Measurements from ENCODE around the gene NAPEPLD. TPM values are rescaled to one million over a fixed set of nuclear protein-coding genes. Genes with fewer than 3 reads are reported as not detected.
"Not testable (repeated sequence)": the region's sequence is repeated elsewhere in the genome, so short reads cannot be mapped to it uniquely, and the experiment has no call there.

Gene NAPEPLD
- total and polyA plus RNA-seq, 12 donors, result 2.5 to 24.4 (median 16.2) TPM

GRCh38 chr7:103150192-103150591 lies 1.3 kb upstream of the NAPEPLD start:
- Histone ChIP-seq H3K36me3 (replicated peaks in 1 of 2) (no peaks in the 10 kb centered on the region), H3K27ac (no peak overlapping the region), H3K9me3 (replicated peaks in 1 of 3) (no peaks in the 10 kb centered on the region), H3K4me3 (no peak overlapping the region), H3K27me3 (no peaks in the 10 kb centered on the region), H3K4me1 (replicated peaks in 1 of 2) (peaks cover 0 to 24% of the 10 kb centered on the region in 2 donors)
- DNase-seq, result no peak
- no peak for TF ChIP-seq POLR2A (IDR thresholded peaks at IDR 0.05)
- no peak for TF ChIP-seq CTCF (IDR thresholded peaks at IDR 0.05)
- intact Hi-C loops (cut with DNase I), result no loop called here

GRCh38 chr7:103149808-103150180 lies 895 bp upstream of the NAPEPLD start:
- TF ChIP-seq CTCF (IDR thresholded peaks at IDR 0.05) (no peak), POLR2A (IDR thresholded peaks at IDR 0.05) (no peak)
- peak overlapping the region in 4 of 5 donors; percentile 91 to 98 (median 94) for H3K27ac ChIP-seq
- no peaks in the 10 kb centered on the region for H3K9me3 ChIP-seq (replicated peaks in 1 of 3)
- no peaks in the 10 kb centered on the region for H3K36me3 ChIP-seq (replicated peaks in 1 of 2)
- 90 to 93% (median 92%) methylated on average over 11 of the region's 11 CpGs for WGBS, 4 donors
- peaks cover 0 to 24% of the 10 kb centered on the region in 2 donors for H3K4me1 ChIP-seq (replicated peaks in 1 of 2)
- peak overlapping the region in 2 of 4 donors; percentile 60 to 73 for H3K4me3 ChIP-seq
- intact Hi-C loops (cut with DNase I), result no loop called here
- DNase-seq, result no peak
- H3K27me3 ChIP-seq, result no peaks in the 10 kb centered on the region

- H3K4me1 ChIP-seq (replicated peaks in 1 of 2), result peaks cover 0 to 24% of the 10 kb centered on the region in 2 donors
- H3K27ac ChIP-seq, result peak overlapping the region; percentile 78 to 98 (median 91)
- no peaks in the 10 kb centered on the region for H3K36me3 ChIP-seq (replicated peaks in 1 of 2)
- intact Hi-C loops (cut with DNase I), result no loop called here
- H3K4me3 ChIP-seq, result peak overlapping the region; percentile 60 to 93 (median 66)
- TF ChIP-seq POLR2A (IDR thresholded peaks at IDR 0.05) (no peak), CTCF (IDR thresholded peaks at IDR 0.05) (no peak)
- H3K9me3 ChIP-seq (replicated peaks in 1 of 3), result no peaks in the 10 kb centered on the region
- 0 to 2% (median 1%) methylated on average over 13 of the region's 13 CpGs for WGBS, 4 donors
- H3K27me3 ChIP-seq, result no peaks in the 10 kb centered on the region
- DNase-seq, result no peak
Observed at GRCh38 chr7:103148131-103148993, 537 bp downstream of the NAPEPLD start.

GRCh38 chr7:103144754-103145153 lies 4.1 kb downstream of the NAPEPLD start:
- H3K4me3 ChIP-seq; DNase-seq; H3K36me3 ChIP-seq (replicated peaks in 1 of 2); H3K27ac ChIP-seq; intact Hi-C loops (cut with DNase I); H3K9me3 ChIP-seq (replicated peaks in 1 of 3); H3K27me3 ChIP-seq: not testable (repeated sequence)
- 97 to 100% (median 99%) methylated on average over 2 of the region's 2 CpGs for WGBS, 4 donors
- H3K4me1 ChIP-seq (replicated peaks in 1 of 2), result peaks cover 0 to 32% of the 10 kb centered on the region in 2 donors

GRCh38 chr7:103143868-103144267 lies 5.0 kb downstream of the NAPEPLD start:
- 38 to 82% (median 66%) methylated on average over 1 of the region's 1 CpG for WGBS, 4 donors
- H3K36me3 ChIP-seq (replicated peaks in 1 of 2), result no peaks in the 10 kb centered on the region
- H3K9me3 ChIP-seq (replicated peaks in 1 of 3), result no peaks in the 10 kb centered on the region
- no peak for DNase-seq
- no peak overlapping the region for H3K4me3 ChIP-seq
- TF ChIP-seq POLR2A (IDR thresholded peaks at IDR 0.05), result no peak
- no peak for TF ChIP-seq CTCF (IDR thresholded peaks at IDR 0.05)
- H3K27ac ChIP-seq, result no peak overlapping the region
- H3K4me1 ChIP-seq (replicated peaks in 1 of 2), result peaks cover 0 to 32% of the 10 kb centered on the region in 2 donors
- intact Hi-C loops (cut with DNase I), result no loop called here
- H3K27me3 ChIP-seq, result no peaks in the 10 kb centered on the region
